ENCODE results near the gene CORO2A.
A peak's percentile ranks its signal among the peaks of the same experiment; 100 is the strongest.

GRCh38 chr9:98191671-98192502 is 550 bp downstream of the CORO2A start:
- TF ChIP-seq EZH2 (IDR thresholded peaks at IDR 0.05) (peak; percentile 38), CTCF (IDR thresholded peaks at IDR 0.05) (no peak), EZH2phosphoT487 (IDR thresholded peaks at IDR 0.05) (no peak)

Measured in neural progenitor cell (in vitro differentiated cells).